BE2C (cell line): ENCODE data around the gene AURKAIP1.
"Not testable (repeated sequence)": the region's sequence is repeated elsewhere in the genome, so short reads cannot be mapped to it uniquely, and the experiment has no call there.

Source experiments
- DNase-seq: peaks from one replicate; pipeline ENCODE4 v3.0.0-alpha.2; 2020
- H3K27me3 ChIP-seq: fragments of 250-450 bp; sonication (Bioruptor Pico); 2 replicates; pipeline ENCODE4 v1.5.1; 2020; ENCODE audit warnings: mild to moderate bottlenecking
- H3K36me3 ChIP-seq: fragments of 250-450 bp; sonication (Bioruptor Pico); 2 replicates; pipeline ENCODE4 v1.5.1; 2020; ENCODE audit warnings: mild to moderate bottlenecking
- H3K4me1 ChIP-seq: fragments of 250-450 bp; sonication (Bioruptor Pico); 2 replicates; pipeline ENCODE4 v1.5.1; 2020
- H3K4me3 ChIP-seq: 2 replicates; pipeline ENCODE4 v1.5.1; 2011; ENCODE audit warnings: low read depth, low read length
- H3K9me3 ChIP-seq: fragments of 250-450 bp; sonication (Bioruptor Pico); 2 replicates; pipeline ENCODE4 v1.5.1; 2020
- TF ChIP-seq, protein P1 (sequence below): IDR thresholded peaks from 2 replicates; pipeline ENCODE4 v1.5.1; 2012; ENCODE audit warnings: mild to moderate bottlenecking, low read depth, low read length

AURKAIP1 gene

GRCh38 chr1:1415751-1416150 lies 40.7 kb upstream of the AURKAIP1 start:
- TF ChIP-seq, protein P1, sequence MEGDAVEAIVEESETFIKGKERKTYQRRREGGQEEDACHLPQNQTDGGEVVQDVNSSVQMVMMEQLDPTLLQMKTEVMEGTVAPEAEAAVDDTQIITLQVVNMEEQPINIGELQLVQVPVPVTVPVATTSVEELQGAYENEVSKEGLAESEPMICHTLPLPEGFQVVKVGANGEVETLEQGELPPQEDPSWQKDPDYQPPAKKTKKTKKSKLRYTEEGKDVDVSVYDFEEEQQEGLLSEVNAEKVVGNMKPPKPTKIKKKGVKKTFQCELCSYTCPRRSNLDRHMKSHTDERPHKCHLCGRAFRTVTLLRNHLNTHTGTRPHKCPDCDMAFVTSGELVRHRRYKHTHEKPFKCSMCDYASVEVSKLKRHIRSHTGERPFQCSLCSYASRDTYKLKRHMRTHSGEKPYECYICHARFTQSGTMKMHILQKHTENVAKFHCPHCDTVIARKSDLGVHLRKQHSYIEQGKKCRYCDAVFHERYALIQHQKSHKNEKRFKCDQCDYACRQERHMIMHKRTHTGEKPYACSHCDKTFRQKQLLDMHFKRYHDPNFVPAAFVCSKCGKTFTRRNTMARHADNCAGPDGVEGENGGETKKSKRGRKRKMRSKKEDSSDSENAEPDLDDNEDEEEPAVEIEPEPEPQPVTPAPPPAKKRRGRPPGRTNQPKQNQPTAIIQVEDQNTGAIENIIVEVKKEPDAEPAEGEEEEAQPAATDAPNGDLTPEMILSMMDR, result no peak
- Histone ChIP-seq H3K4me3 (no peak overlapping the region), H3K4me1 (no peaks in the 10 kb centered on the region), H3K27me3 (no peaks in the 10 kb centered on the region), H3K9me3 (no peaks in the 10 kb centered on the region), H3K36me3 (no peaks in the 10 kb centered on the region)
- DNase-seq, result no peak

DNA sequence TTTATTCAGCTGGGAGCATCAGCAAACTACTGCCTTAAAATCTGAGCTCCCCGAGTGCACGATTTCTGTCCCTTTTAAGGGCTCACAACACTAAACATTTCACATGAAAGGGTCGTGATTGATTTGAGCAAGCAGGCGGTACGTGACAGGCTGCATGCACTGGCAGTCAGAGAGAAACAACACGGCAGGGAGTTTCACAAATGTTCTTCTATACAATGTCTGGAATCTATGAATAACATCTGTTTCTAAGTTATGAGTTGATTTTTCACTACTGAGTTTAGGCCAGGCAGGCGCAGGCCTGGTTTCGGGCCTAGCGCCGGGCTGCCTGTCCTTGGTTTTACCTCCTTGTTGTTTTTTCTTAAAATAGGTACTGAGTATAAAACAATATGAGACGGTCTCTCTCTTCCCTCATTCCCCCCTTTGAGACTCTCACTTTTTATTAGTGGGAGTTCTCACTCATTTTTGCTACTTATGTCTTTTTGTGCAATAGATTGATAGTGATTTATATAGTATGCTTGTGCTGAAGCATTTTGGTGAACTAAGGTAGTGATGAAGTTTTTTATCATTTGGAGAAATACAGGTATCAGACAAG lies 37.4 kb upstream of the AURKAIP1 start:
- not testable (repeated sequence) for H3K27me3 ChIP-seq, H3K4me1 ChIP-seq, H3K9me3 ChIP-seq, H3K4me3 ChIP-seq, DNase-seq
- H3K36me3 ChIP-seq, result peaks cover 10% of the 10 kb centered on the region

GRCh38 chr1:1411626-1412025 lies 36.6 kb upstream of the AURKAIP1 start:
- Histone ChIP-seq H3K9me3 (no peaks in the 10 kb centered on the region), H3K4me1 (no peaks in the 10 kb centered on the region), H3K4me3 (no peak overlapping the region), H3K27me3 (no peaks in the 10 kb centered on the region), H3K36me3 (peaks cover 17% of the 10 kb centered on the region)
- no peak for DNase-seq
- TF ChIP-seq, protein P1, result no peak

DNA sequence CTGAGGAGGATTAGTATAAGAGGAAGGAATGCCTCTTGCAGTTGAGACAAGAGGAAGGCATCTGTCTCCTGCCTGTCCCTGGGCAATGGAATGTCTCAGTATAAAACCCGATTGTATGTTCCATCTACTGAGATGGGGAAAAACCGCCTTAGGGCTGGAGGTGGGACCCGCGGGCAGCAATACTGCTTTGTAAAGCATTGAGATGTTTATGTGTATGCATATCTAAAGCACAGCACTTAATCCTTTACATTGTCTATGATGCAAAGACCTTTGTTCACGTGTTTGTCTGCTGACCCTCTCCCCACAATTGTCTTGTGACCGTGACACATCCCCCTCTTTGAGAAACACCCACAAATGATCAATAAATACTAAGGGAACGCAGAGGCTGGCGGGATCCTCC lies 35.2 kb upstream of the AURKAIP1 start:
- not testable (repeated sequence) for H3K9me3 ChIP-seq, DNase-seq, H3K4me1 ChIP-seq, H3K4me3 ChIP-seq, H3K27me3 ChIP-seq
- peaks cover 28% of the 10 kb centered on the region for H3K36me3 ChIP-seq

DNA sequence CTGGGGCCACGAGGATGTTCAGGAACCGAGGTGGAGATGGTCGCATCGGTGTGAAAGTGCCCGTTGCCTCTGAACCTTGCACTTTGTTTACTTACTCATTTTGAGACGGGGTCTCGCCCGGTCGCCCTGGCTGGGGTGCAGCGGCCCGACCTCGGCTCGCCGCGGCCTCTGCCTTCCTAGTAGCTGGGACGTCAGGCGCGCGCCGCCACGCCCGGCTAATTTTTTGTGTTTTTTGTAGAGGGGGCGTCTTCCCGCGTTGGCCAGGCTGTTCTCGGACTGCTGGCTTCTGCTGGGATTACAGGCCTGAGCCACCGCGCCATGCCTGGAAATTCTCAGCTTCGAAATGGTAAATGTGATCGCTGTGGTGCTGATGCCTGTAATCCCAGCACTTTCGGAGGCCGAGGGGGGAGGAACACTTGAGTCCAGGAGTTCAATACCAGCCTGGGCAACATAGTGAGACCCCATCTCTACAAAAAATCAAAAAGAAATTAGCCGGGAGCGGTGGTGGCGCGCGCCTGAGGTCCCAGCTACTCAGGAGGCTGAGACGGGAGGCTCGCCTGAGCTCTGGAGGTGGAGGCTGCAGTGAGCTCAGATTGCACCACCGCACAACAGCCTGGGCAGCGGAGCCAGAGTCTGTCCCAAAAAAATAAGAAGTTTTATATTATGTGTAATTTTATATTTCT lies 32.8 kb upstream of the AURKAIP1 start:
- peaks cover 45% of the 10 kb centered on the region for H3K36me3 ChIP-seq
- no peak for DNase-seq
- no peaks in the 10 kb centered on the region for H3K27me3 ChIP-seq
- no peaks in the 10 kb centered on the region for H3K4me1 ChIP-seq
- no peaks in the 10 kb centered on the region for H3K9me3 ChIP-seq
- peak overlapping the region; percentile 95 for H3K4me3 ChIP-seq
- TF ChIP-seq, protein P1, result no peak

DNA sequence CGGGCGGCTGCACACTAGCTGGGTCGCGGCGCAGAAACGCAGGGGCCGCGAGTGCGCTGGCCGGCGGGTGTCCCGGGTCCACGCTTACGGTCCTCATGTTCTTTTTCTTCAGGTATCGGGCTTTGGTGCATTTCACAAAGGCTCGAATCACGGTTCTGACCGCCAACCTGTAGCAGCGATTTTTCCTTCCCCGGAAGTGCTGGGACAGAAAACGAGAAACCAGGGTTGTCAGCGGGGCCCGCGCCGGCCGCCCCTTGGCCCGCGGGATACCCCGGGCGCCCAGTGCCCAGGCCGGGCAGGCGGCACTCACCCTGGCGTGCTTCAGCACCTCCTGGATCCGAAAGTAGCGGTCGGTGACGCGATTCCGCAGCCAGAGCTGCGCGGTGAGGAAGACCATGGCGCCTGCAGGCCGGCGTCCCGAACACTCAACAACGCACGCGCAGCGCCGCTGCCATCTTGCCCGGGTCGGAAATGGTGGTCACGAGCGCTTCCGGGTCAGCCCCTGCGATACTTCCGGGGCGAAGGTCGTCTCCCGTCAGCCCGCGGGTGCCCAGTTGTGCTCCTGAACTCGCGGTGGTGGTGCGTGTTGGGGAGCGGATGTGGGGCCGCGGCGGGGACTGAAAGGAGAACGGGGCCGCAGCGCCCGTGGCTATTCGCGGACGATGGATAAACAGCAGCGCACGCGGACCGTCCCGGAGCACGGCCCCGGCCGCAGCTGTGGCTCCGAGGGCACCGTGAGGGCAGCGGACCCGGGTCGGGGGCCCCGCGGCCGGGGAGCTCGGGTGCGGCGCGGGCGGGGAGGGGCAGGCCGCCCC lies 32.0 kb upstream of the AURKAIP1 start, which contains the start of gene MRPL20:
MRPL20 (minus strand) TSS at position 473 of the 815 bp plus-strand sequence; CDS start at position 397, 76 bp downstream.
- no peaks in the 10 kb centered on the region for H3K9me3 ChIP-seq
- no peaks in the 10 kb centered on the region for H3K4me1 ChIP-seq
- H3K36me3 ChIP-seq, result peaks cover 52% of the 10 kb centered on the region
- H3K27me3 ChIP-seq, result no peaks in the 10 kb centered on the region
- H3K4me3 ChIP-seq, result peak within 1 kb of the TSS; percentile 95
- TF ChIP-seq, protein P1, result no peak
- DNase-seq, result peak; percentile 95
